ENCODE results near the gene SGO2. TPM values are rescaled to one million over a fixed set of nuclear protein-coding genes. Genes with fewer than 3 reads are reported as not detected.

SGO2 gene
- total RNA-seq, 2 experiments from 2014 or later, result 49.9 to 56.7 TPM

GRCh38 chr2:200490001-200490400, 36.0 kb upstream of the SGO2 start:
- CTCF ChIA-PET, result interaction anchor here (0.8 to 1.1 kb wide), 3 partner anchors 8 to 12 kb away, joined by 3 read pairs; no protein-coding TSS in a partner anchor
- H3K9me3 Mint-ChIP-seq (ENCODE audit: low read depth), result no peaks in the 10 kb centered on the region
- H3K27ac Mint-ChIP-seq, result no peak overlapping the region
- no peak for ATAC-seq
- H3K36me3 Mint-ChIP-seq (ENCODE audit: low read depth), result peaks cover 26% of the 10 kb centered on the region
- H3K4me3 Mint-ChIP-seq, result no peak overlapping the region
- H3K4me1 Mint-ChIP-seq, result no peaks in the 10 kb centered on the region
- no peak for DNase-seq
- no peaks in the 10 kb centered on the region for H3K27me3 Mint-ChIP-seq
- POLR2A ChIA-PET, result no interaction called here
- intact Hi-C loops (cut with DNase I, micrococcal nuclease), result no loop called here

DNA sequence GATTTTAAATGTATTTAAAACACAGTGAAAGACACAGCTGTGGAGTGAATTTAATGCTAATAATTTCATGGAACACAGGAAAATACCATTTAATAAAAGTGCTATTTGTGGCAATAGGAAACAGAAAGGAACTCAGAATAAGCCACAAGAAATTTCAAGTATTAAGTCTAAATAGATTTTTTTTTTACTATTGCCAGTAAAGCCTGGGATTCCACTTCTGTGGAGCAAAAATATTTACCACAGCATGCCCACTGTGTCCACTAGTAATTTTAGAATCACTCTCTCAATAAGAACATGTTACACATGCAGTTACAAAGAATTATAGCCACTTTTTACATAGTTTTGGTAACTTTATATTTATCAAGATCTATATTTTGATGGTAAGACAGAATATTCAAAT, 33.4 kb upstream of the SGO2 start:
- DNase-seq, result no peak
- Mint-ChIP-seq H3K4me1 (no peaks in the 10 kb centered on the region), H3K27me3 (no peaks in the 10 kb centered on the region), H3K9me3 (ENCODE audit: low read depth) (no peaks in the 10 kb centered on the region), H3K27ac (no peak overlapping the region), H3K4me3 (no peak overlapping the region), H3K36me3 (ENCODE audit: low read depth) (peaks cover 33% of the 10 kb centered on the region)
- intact Hi-C loops (cut with DNase I, micrococcal nuclease), result no loop called here
- ChIA-PET POLR2A (no interaction called here), CTCF (interaction anchor here (1.2 to 2.3 kb wide), 3 partner anchors 9 to 512 kb away, joined by 4 to 13 read pairs (median 6); partner anchors contain the start of gene KCTD18)
- no peak for ATAC-seq

DNA sequence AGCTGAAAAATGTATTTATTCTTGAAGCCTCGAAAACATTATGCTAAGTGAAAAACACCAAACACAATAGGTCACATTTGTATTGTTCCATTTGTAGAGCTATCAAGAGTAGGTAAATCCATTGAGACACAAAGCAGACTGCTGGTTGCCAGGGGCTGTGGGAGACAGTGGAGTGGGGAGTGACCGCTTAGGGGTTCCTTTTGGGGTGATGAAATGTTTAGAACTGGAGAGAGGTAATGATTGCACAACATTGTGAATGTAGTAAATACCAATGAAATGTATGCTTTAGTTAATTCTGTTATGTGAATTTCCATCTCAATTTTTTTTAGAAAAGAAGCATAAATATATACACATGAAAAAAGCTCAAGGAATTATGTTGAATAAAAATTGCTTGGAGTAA, 32.0 kb upstream of the SGO2 start:
- intact Hi-C loops (cut with DNase I, micrococcal nuclease), result no loop called here
- DNase-seq, result no peak
- ATAC-seq, result no peak
- Mint-ChIP-seq H3K27ac (no peak overlapping the region), H3K36me3 (ENCODE audit: low read depth) (peaks cover 37% of the 10 kb centered on the region), H3K4me3 (no peak overlapping the region), H3K27me3 (no peaks in the 10 kb centered on the region), H3K4me1 (no peaks in the 10 kb centered on the region), H3K9me3 (ENCODE audit: low read depth) (no peaks in the 10 kb centered on the region)
- POLR2A ChIA-PET, result no interaction called here
- CTCF ChIA-PET, result interaction anchor here (0.8 to 2.3 kb wide), 5 partner anchors 10 to 69 kb away, joined by 3 to 13 read pairs (median 4); partner anchors contain the start of gene KCTD18

GRCh38 chr2:200496696-200497095, 29.3 kb upstream of the SGO2 start:
- Mint-ChIP-seq H3K36me3 (ENCODE audit: low read depth) (peaks cover 26% of the 10 kb centered on the region), H3K4me1 (peaks cover 2% of the 10 kb centered on the region), H3K9me3 (ENCODE audit: low read depth) (no peaks in the 10 kb centered on the region), H3K27me3 (no peaks in the 10 kb centered on the region), H3K27ac (no peak overlapping the region), H3K4me3 (no peak overlapping the region)
- ChIA-PET CTCF (interaction anchor here (0.6 to 4.1 kb wide), 3 partner anchors 15 to 358 kb away, joined by 3 to 14 read pairs (median 3); no protein-coding TSS in a partner anchor), POLR2A (no interaction called here)
- no peak for DNase-seq
- ATAC-seq, result no peak
- intact Hi-C loops (cut with DNase I, micrococcal nuclease), result no loop called here

GRCh38 chr2:200498402-200499162, 27.4 kb upstream of the SGO2 start:
- CTCF ChIA-PET, result interaction anchor here (0.8 to 4.1 kb wide), 5 partner anchors 9 to 120 kb away, joined by 3 to 14 read pairs (median 4); partner anchors contain the start of gene KCTD18
- no peaks in the 10 kb centered on the region for H3K9me3 Mint-ChIP-seq (ENCODE audit: low read depth)
- no peak overlapping the region for H3K4me3 Mint-ChIP-seq
- H3K4me1 Mint-ChIP-seq, result peaks cover 2% of the 10 kb centered on the region
- ATAC-seq (no peak), DNase-seq (no peak)
- POLR2A ChIA-PET, result no interaction called here
- intact Hi-C loops (cut with DNase I, micrococcal nuclease), result no loop called here
- no peak overlapping the region for H3K27ac Mint-ChIP-seq
- H3K27me3 Mint-ChIP-seq, result no peaks in the 10 kb centered on the region
- H3K36me3 Mint-ChIP-seq (ENCODE audit: low read depth), result peaks cover 26% of the 10 kb centered on the region

- no peak overlapping the region for H3K4me3 Mint-ChIP-seq
- peaks cover 28% of the 10 kb centered on the region for H3K36me3 Mint-ChIP-seq (ENCODE audit: low read depth)
- intact Hi-C loops (cut with DNase I, micrococcal nuclease), result no loop called here
- ATAC-seq (no peak), DNase-seq (no peak)
- CTCF ChIA-PET, result interaction anchor here (0.7 to 1.2 kb wide), 4 partner anchors 13 to 522 kb away, joined by 3 to 4 read pairs (median 4); no protein-coding TSS in a partner anchor
- POLR2A ChIA-PET, result interaction anchor here (0.7 kb wide), 1 partner anchor 85 kb away, joined by 4 read pairs; no protein-coding TSS in a partner anchor
- no peak overlapping the region for H3K27ac Mint-ChIP-seq
- H3K9me3 Mint-ChIP-seq (ENCODE audit: low read depth), result no peaks in the 10 kb centered on the region
- H3K4me1 Mint-ChIP-seq, result peaks cover 13% of the 10 kb centered on the region
- no peaks in the 10 kb centered on the region for H3K27me3 Mint-ChIP-seq
Observed at GRCh38 chr2:200502196-200502595, 23.8 kb upstream of the SGO2 start.

GRCh38 chr2:200506679-200507078, 19.3 kb upstream of the SGO2 start:
- Mint-ChIP-seq H3K4me1 (peaks cover 26% of the 10 kb centered on the region), H3K9me3 (ENCODE audit: low read depth) (no peaks in the 10 kb centered on the region), H3K27me3 (no peaks in the 10 kb centered on the region), H3K36me3 (ENCODE audit: low read depth) (peaks cover 18% of the 10 kb centered on the region), H3K4me3 (no peak overlapping the region), H3K27ac (no peak overlapping the region)
- no peak for DNase-seq
- no peak for ATAC-seq
- ChIA-PET CTCF (interaction anchor here (0.6 to 1.5 kb wide), 3 partner anchors 13 to 500 kb away, joined by 3 to 5 read pairs (median 4); no protein-coding TSS in a partner anchor), POLR2A (no interaction called here)
- intact Hi-C loops (cut with DNase I, micrococcal nuclease), result no loop called here

DNA sequence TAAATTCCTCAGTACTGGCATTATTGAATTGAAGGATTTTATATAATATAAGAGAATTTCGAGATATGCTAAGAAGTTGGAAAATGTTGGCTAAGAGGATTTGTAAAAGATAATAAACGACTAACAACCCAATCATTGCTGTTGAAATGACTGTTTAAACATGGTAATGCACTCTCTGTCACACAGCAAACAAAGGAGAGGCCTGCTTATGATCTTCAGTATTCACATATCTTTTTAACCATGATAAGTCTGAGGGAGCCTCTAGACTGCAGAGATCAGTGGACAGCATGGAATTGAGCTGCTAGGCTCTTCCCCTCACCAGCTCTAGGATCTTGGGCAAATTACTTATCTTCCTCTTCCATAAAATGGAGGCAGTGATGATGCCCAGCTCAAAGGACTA, 18.8 kb upstream of the SGO2 start:
- DNase-seq (no peak), ATAC-seq (no peak)
- no peak overlapping the region for H3K27ac Mint-ChIP-seq
- peaks cover 18% of the 10 kb centered on the region for H3K36me3 Mint-ChIP-seq (ENCODE audit: low read depth)
- POLR2A ChIA-PET, result interaction anchor here (0.6 to 0.7 kb wide), 2 partner anchors 48 to 201 kb away, joined by 3 read pairs; partner anchors contain the start of gene SPATS2L
- peaks cover 26% of the 10 kb centered on the region for H3K4me1 Mint-ChIP-seq
- intact Hi-C loops (cut with DNase I, micrococcal nuclease), result no loop called here
- H3K4me3 Mint-ChIP-seq, result no peak overlapping the region
- no peaks in the 10 kb centered on the region for H3K27me3 Mint-ChIP-seq
- CTCF ChIA-PET, result interaction anchor here (0.6 to 1.5 kb wide), 3 partner anchors 28 to 501 kb away, joined by 4 to 5 read pairs (median 4); no protein-coding TSS in a partner anchor
- no peaks in the 10 kb centered on the region for H3K9me3 Mint-ChIP-seq (ENCODE audit: low read depth)

GRCh38 chr2:200509235-200509611, 16.8 kb upstream of the SGO2 start:
- CTCF ChIA-PET, result interaction anchor here (0.6 to 2.8 kb wide), 7 partner anchors 10 to 103 kb away, joined by 3 to 22 read pairs (median 4); partner anchors contain the start of gene SGO2
- peaks cover 8% of the 10 kb centered on the region for H3K36me3 Mint-ChIP-seq (ENCODE audit: low read depth)
- no peaks in the 10 kb centered on the region for H3K27me3 Mint-ChIP-seq
- intact Hi-C loops (cut with DNase I, micrococcal nuclease), result no loop called here
- peaks cover 26% of the 10 kb centered on the region for H3K4me1 Mint-ChIP-seq
- POLR2A ChIA-PET, result no interaction called here
- no peaks in the 10 kb centered on the region for H3K9me3 Mint-ChIP-seq (ENCODE audit: low read depth)
- ATAC-seq (no peak), DNase-seq (peak; percentile 20)
- peak overlapping the region; percentile 92 for H3K27ac Mint-ChIP-seq
- peak overlapping the region; percentile 85 for H3K4me3 Mint-ChIP-seq

GRCh38 chr2:200509612-200510433, 16.2 kb upstream of the SGO2 start, which contains the start of gene KCTD18:
KCTD18 (minus strand) TSS chr2:200510068; CDS start chr2:200507016, 3,052 bp downstream.
- Mint-ChIP-seq H3K27ac (peak within 1 kb of the TSS; percentile 92), H3K9me3 (ENCODE audit: low read depth) (no peaks in the 10 kb centered on the region), H3K4me1 (peaks cover 30% of the 10 kb centered on the region), H3K36me3 (ENCODE audit: low read depth) (peaks cover 6% of the 10 kb centered on the region), H3K4me3 (peak within 1 kb of the TSS; percentile 85), H3K27me3 (no peaks in the 10 kb centered on the region)
- CTCF ChIA-PET, result interaction anchor here (0.6 to 2.8 kb wide), 8 partner anchors 11 to 104 kb away, joined by 3 to 22 read pairs (median 4); partner anchors contain the start of gene SGO2
- ATAC-seq, result peak; percentile 98
- intact Hi-C loops (cut with DNase I, micrococcal nuclease), result loop anchor here (1.0 to 5.0 kb wide), 3 partner anchors 16 to 352 kb away; partner anchors contain the start of genes SGO2 (in 2 of the 2) and CLK1 (in 1 of the 2)
- peak; percentile 94 for DNase-seq
- POLR2A ChIA-PET, result no interaction called here

- Mint-ChIP-seq H3K36me3 (ENCODE audit: low read depth) (no peaks in the 10 kb centered on the region), H3K27ac (no peak overlapping the region), H3K27me3 (no peaks in the 10 kb centered on the region), H3K4me3 (no peak overlapping the region), H3K4me1 (peaks cover 17% of the 10 kb centered on the region), H3K9me3 (ENCODE audit: low read depth) (peaks cover 2% of the 10 kb centered on the region)
- ChIA-PET CTCF (interaction anchor here (0.7 to 1.4 kb wide), 4 partner anchors 8 to 803 kb away, joined by 3 to 5 read pairs (median 4); no protein-coding TSS in a partner anchor), POLR2A (no interaction called here)
- DNase-seq (no peak), ATAC-seq (no peak)
- intact Hi-C loops (cut with DNase I, micrococcal nuclease), result no loop called here
Observed at GRCh38 chr2:200515155-200515554, 10.9 kb upstream of the SGO2 start.

Measured in activated CD4-positive, alpha-beta T cell treated with anti-CD3 and anti-CD28 coated beads for 36 hours (primary cell).